Measurements from ENCODE around the gene USP54.

DNA sequence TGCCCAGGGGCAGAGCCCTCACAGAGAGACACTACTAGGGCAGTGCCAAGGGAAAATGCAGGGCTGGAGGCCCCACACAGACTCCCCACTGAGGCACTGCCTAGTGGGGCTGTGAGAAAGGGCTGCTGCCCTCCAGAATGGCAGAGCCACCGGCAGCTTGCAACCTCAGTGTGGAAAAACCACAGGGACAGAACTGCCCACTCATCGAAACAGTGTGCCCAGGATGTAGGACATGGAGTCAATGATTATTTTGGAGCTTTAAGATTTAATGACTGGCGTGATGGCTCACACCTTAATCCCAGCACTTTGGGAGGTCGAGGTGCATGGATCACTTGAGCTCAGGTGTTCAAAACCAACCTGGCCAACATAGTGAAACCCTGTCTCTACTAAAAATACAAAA is 130.2 kb downstream of the USP54 start:
- TF ChIP-seq POLR2A (IDR thresholded peaks at IDR 0.05) = no peak
- TF ChIP-seq, protein P1, sequence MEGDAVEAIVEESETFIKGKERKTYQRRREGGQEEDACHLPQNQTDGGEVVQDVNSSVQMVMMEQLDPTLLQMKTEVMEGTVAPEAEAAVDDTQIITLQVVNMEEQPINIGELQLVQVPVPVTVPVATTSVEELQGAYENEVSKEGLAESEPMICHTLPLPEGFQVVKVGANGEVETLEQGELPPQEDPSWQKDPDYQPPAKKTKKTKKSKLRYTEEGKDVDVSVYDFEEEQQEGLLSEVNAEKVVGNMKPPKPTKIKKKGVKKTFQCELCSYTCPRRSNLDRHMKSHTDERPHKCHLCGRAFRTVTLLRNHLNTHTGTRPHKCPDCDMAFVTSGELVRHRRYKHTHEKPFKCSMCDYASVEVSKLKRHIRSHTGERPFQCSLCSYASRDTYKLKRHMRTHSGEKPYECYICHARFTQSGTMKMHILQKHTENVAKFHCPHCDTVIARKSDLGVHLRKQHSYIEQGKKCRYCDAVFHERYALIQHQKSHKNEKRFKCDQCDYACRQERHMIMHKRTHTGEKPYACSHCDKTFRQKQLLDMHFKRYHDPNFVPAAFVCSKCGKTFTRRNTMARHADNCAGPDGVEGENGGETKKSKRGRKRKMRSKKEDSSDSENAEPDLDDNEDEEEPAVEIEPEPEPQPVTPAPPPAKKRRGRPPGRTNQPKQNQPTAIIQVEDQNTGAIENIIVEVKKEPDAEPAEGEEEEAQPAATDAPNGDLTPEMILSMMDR (IDR thresholded peaks at IDR 0.05) = no peak

Measured in testis (tissue), 2 donors.